ENCODE measurements around the gene BACH2. TPM values are rescaled to one million over a fixed set of nuclear protein-coding genes. Genes with fewer than 3 reads are reported as not detected.

The BACH2 gene
- total RNA-seq, 2 donors from 2014 or later = 0.52 to 1.2 TPM

- DNase-seq = no peak
- TF ChIP-seq CTCF (IDR thresholded peaks at IDR 0.05) = no peak
- H3K9me3 ChIP-seq = no peaks in the 10 kb centered on the region
- no peaks in the 10 kb centered on the region for H3K27me3 ChIP-seq
- H3K27ac ChIP-seq = no peak overlapping the region
- no peak overlapping the region for H3K4me3 ChIP-seq
- no peaks in the 10 kb centered on the region for H3K36me3 ChIP-seq
- no peaks in the 10 kb centered on the region for H3K4me1 ChIP-seq
- H3K9ac ChIP-seq (ENCODE audit: low read depth in 2 of 2, low read length in 2 of 2) = no peak overlapping the region
- intact Hi-C loops (cut with DNase I) = no loop called here
Measured at GRCh38 chr6:89888871-89889270, 407.8 kb downstream of the BACH2 start.

GRCh38 chr6:89888138-89888514, 408.5 kb downstream of the BACH2 start:
- no peak for DNase-seq
- no peak overlapping the region for H3K4me3 ChIP-seq
- no peak for TF ChIP-seq CTCF (IDR thresholded peaks at IDR 0.05)
- no peaks in the 10 kb centered on the region for H3K9me3 ChIP-seq
- H3K27me3 ChIP-seq = no peaks in the 10 kb centered on the region
- intact Hi-C loops (cut with DNase I) = no loop called here
- no peaks in the 10 kb centered on the region for H3K36me3 ChIP-seq
- no peak overlapping the region for H3K27ac ChIP-seq
- no peak overlapping the region for H3K9ac ChIP-seq (ENCODE audit: low read depth in 2 of 2, low read length in 2 of 2)
- H3K4me1 ChIP-seq = no peaks in the 10 kb centered on the region

- H3K4me3 ChIP-seq = no peak overlapping the region
- intact Hi-C loops (cut with DNase I) = no loop called here
- H3K36me3 ChIP-seq = no peaks in the 10 kb centered on the region
- DNase-seq = no peak
- no peak for TF ChIP-seq CTCF (IDR thresholded peaks at IDR 0.05)
- H3K4me1 ChIP-seq = no peaks in the 10 kb centered on the region
- H3K27me3 ChIP-seq = no peaks in the 10 kb centered on the region
- H3K9ac ChIP-seq (ENCODE audit: low read depth in 2 of 2, low read length in 2 of 2) = no peak overlapping the region
- H3K9me3 ChIP-seq = no peaks in the 10 kb centered on the region
- H3K27ac ChIP-seq = no peak overlapping the region
Measured at GRCh38 chr6:89887452-89888137, 409.0 kb downstream of the BACH2 start.

- H3K4me1 ChIP-seq = no peaks in the 10 kb centered on the region
- H3K9me3 ChIP-seq = no peaks in the 10 kb centered on the region
- no peak overlapping the region for H3K9ac ChIP-seq (ENCODE audit: low read depth in 2 of 2, low read length in 2 of 2)
- no peaks in the 10 kb centered on the region for H3K36me3 ChIP-seq
- no peaks in the 10 kb centered on the region for H3K27me3 ChIP-seq
- TF ChIP-seq CTCF (IDR thresholded peaks at IDR 0.05) = no peak
- no peak overlapping the region for H3K4me3 ChIP-seq
- intact Hi-C loops (cut with DNase I) = no loop called here
- H3K27ac ChIP-seq = no peak overlapping the region
- no peak for DNase-seq
Measured at GRCh38 chr6:89886378-89887120, 410.1 kb downstream of the BACH2 start.

Small RNA genes within 50 kb of the gene (microRNA-seq; reads per million reads assigned to microRNA genes)
- gene MIR4464 = not detected
